Globus pallidus (tissue), 1 donor: Measurements from ENCODE around the gene DNHD1.
A peak's percentile ranks its signal among the peaks of the same experiment; 100 is the strongest.

ENCODE experiments used
- DNase-seq: peaks from one replicate; pipeline ENCODE4 v3.0.0-alpha.2; 2015; ENCODE audit warnings: low spot score

DNHD1 gene

GRCh38 chr11:6497069-6497839 is at the start of gene DNHD1:
DNHD1 (plus strand) TSS chr11:6497280; CDS start chr11:6498216, 936 bp downstream.
- DNase-seq: no peak

- no peak for DNase-seq
Observed at GRCh38 chr11:6448574-6448973, 48.5 kb upstream of the DNHD1 start.

GRCh38 chr11:6452219-6452618 is 44.9 kb upstream of the DNHD1 start:
- DNase-seq: no peak

- DNase-seq: no peak
Observed at GRCh38 chr11:6453152-6453551, 43.9 kb upstream of the DNHD1 start.

- no peak for DNase-seq
Observed at GRCh38 chr11:6455070-6455469, 42.0 kb upstream of the DNHD1 start.

- DNase-seq: no peak
Observed at GRCh38 chr11:6456361-6457073, 40.6 kb upstream of the DNHD1 start.

- no peak for DNase-seq
Observed at GRCh38 chr11:6457581-6458320, 39.3 kb upstream of the DNHD1 start.

- DNase-seq: no peak
Observed at GRCh38 chr11:6458352-6459098, 38.6 kb upstream of the DNHD1 start.

GRCh38 chr11:6459099-6459450 is 38.0 kb upstream of the DNHD1 start:
- DNase-seq: no peak

GRCh38 chr11:6468712-6469495 is 28.2 kb upstream of the DNHD1 start:
- peak; percentile 97 for DNase-seq

- DNase-seq: no peak
Observed at GRCh38 chr11:6469599-6469998, 27.5 kb upstream of the DNHD1 start.

GRCh38 chr11:6472934-6473333 is 24.1 kb upstream of the DNHD1 start:
- DNase-seq: no peak

- peak; percentile 93 for DNase-seq
Observed at GRCh38 chr11:6473451-6474412, 23.3 kb upstream of the DNHD1 start, which contains the start of gene TRIM3. TRIM3 (minus strand) TSS chr11:6473941; CDS start chr11:6465695, 8,246 bp downstream.

- DNase-seq: no peak
Observed at GRCh38 chr11:6474413-6474792, 22.7 kb upstream of the DNHD1 start.

- DNase-seq: no peak
Observed at GRCh38 chr11:6474806-6475500, 22.1 kb upstream of the DNHD1 start.

GRCh38 chr11:6475936-6476335 is 21.1 kb upstream of the DNHD1 start:
- no peak for DNase-seq

- no peak for DNase-seq
Observed at GRCh38 chr11:6476571-6476970, 20.5 kb upstream of the DNHD1 start.

GRCh38 chr11:6480299-6480914 is 16.7 kb upstream of the DNHD1 start:
- no peak for DNase-seq
